ENCODE measurements around the gene TRAPPC3.

Gene TRAPPC3

GRCh38 chr1:36111151-36111550 lies 38.1 kb downstream of the TRAPPC3 start:
- no peak overlapping the region for H3K27ac ChIP-seq (ENCODE audit: low read depth, low read length)
- H3K36me3 ChIP-seq (ENCODE audit: control insufficient read depth, insufficient read depth, low read length), result no peaks in the 10 kb centered on the region

DNA sequence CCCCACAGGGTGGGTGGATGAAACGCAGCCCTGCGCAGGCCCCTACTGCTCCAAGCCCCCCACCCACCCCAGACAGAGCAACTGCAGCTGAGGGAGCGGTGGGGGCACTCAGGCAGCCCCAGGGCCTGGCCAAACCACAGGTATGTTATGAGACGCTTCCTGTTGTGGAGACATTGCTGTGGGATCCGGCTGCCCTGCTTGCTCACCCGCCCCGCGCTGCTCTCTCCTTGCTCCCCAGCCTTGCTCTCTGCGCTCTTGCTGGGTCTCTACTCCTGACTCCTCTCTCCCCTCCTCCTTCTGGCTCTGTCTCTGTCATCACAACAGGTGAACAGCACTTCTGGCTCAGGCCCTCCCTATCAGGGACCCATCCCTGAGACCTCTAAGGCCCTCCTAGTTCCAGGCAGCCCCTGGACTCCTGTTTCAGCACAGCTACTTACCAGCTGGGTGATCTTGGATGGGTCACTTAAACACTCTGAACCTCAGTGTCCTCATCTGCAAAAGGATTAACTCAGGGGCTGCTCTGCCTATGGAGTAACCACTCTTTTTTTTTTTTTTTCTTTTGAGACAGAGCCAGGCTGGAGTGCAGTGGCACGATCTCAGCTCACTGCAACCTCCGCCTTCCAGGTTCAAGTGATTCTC lies 40.1 kb downstream of the TRAPPC3 start:
- H3K27ac ChIP-seq (ENCODE audit: low read depth, low read length), result no peak overlapping the region
- no peak overlapping the region for H3K9ac ChIP-seq (ENCODE audit: low read depth, low read length)

More at GRCh38 chr1:36111151-36111550, 38.1 kb downstream of the TRAPPC3 start:
- no peak overlapping the region for H3K9ac ChIP-seq (ENCODE audit: low read depth, low read length)
- no peak overlapping the region for H3K4me3 ChIP-seq (ENCODE audit: low read depth, low read length)
- no peaks in the 10 kb centered on the region for H3K4me1 ChIP-seq (ENCODE audit: control insufficient read depth, insufficient read depth, low read length)
- H3K27me3 ChIP-seq (ENCODE audit: control insufficient read depth, insufficient read depth, low read length), result no peaks in the 10 kb centered on the region
- no peaks in the 10 kb centered on the region for H3K9me3 ChIP-seq (ENCODE audit: control insufficient read depth, insufficient read depth, low read length)

GRCh38 chr1:36108314-36108713 lies 41.0 kb downstream of the TRAPPC3 start:
- no peaks in the 10 kb centered on the region for H3K4me1 ChIP-seq (ENCODE audit: control insufficient read depth, insufficient read depth, low read length)
- H3K9ac ChIP-seq (ENCODE audit: low read depth, low read length), result no peak overlapping the region
- no peaks in the 10 kb centered on the region for H3K9me3 ChIP-seq (ENCODE audit: control insufficient read depth, insufficient read depth, low read length)
- no peak overlapping the region for H3K4me3 ChIP-seq (ENCODE audit: low read depth, low read length)
- H3K27ac ChIP-seq (ENCODE audit: low read depth, low read length), result no peak overlapping the region
- no peaks in the 10 kb centered on the region for H3K27me3 ChIP-seq (ENCODE audit: control insufficient read depth, insufficient read depth, low read length)
- no peaks in the 10 kb centered on the region for H3K36me3 ChIP-seq (ENCODE audit: control insufficient read depth, insufficient read depth, low read length)

More for the DNA sequence above, 40.1 kb downstream of the TRAPPC3 start:
- no peaks in the 10 kb centered on the region for H3K9me3 ChIP-seq (ENCODE audit: control insufficient read depth, insufficient read depth, low read length)
- no peaks in the 10 kb centered on the region for H3K36me3 ChIP-seq (ENCODE audit: control insufficient read depth, insufficient read depth, low read length)
- no peak overlapping the region for H3K4me3 ChIP-seq (ENCODE audit: low read depth, low read length)
- no peaks in the 10 kb centered on the region for H3K27me3 ChIP-seq (ENCODE audit: control insufficient read depth, insufficient read depth, low read length)
- H3K4me1 ChIP-seq (ENCODE audit: control insufficient read depth, insufficient read depth, low read length), result no peaks in the 10 kb centered on the region

GRCh38 chr1:36107394-36107793 lies 41.9 kb downstream of the TRAPPC3 start:
- Histone ChIP-seq H3K27me3 (ENCODE audit: control insufficient read depth, insufficient read depth, low read length) (no peaks in the 10 kb centered on the region), H3K4me1 (ENCODE audit: control insufficient read depth, insufficient read depth, low read length) (no peaks in the 10 kb centered on the region), H3K9me3 (ENCODE audit: control insufficient read depth, insufficient read depth, low read length) (no peaks in the 10 kb centered on the region), H3K36me3 (ENCODE audit: control insufficient read depth, insufficient read depth, low read length) (no peaks in the 10 kb centered on the region), H3K27ac (ENCODE audit: low read depth, low read length) (no peak overlapping the region), H3K9ac (ENCODE audit: low read depth, low read length) (no peak overlapping the region), H3K4me3 (ENCODE audit: low read depth, low read length) (no peak overlapping the region)

DNA sequence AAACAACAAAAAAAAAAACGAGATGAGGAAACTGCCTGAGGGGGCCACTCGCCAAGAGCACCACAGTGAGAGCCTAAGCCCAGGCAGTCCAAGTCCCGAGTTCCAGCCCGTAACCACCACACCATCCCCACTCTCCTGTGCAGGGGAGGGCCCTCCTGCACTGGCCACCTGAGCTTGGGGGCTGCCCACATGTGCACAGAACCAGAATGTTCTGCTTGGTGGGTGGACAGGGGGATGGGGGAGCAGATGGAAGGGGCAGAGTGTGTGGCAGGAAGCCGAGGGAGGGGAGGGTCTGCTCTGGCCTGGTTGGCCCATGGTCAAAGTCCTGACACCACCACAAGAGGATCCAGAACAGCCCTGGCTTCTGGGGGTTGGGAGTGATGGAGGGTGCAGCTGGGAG lies 43.0 kb downstream of the TRAPPC3 start:
- no peak overlapping the region for H3K9ac ChIP-seq (ENCODE audit: low read depth, low read length)
- H3K4me3 ChIP-seq (ENCODE audit: low read depth, low read length), result no peak overlapping the region
- no peaks in the 10 kb centered on the region for H3K4me1 ChIP-seq (ENCODE audit: control insufficient read depth, insufficient read depth, low read length)
- H3K9me3 ChIP-seq (ENCODE audit: control insufficient read depth, insufficient read depth, low read length), result no peaks in the 10 kb centered on the region
- H3K36me3 ChIP-seq (ENCODE audit: control insufficient read depth, insufficient read depth, low read length), result no peaks in the 10 kb centered on the region
- H3K27me3 ChIP-seq (ENCODE audit: control insufficient read depth, insufficient read depth, low read length), result no peaks in the 10 kb centered on the region
- H3K27ac ChIP-seq (ENCODE audit: low read depth, low read length), result no peak overlapping the region

- H3K36me3 ChIP-seq (ENCODE audit: control insufficient read depth, insufficient read depth, low read length), result no peaks in the 10 kb centered on the region
- H3K27ac ChIP-seq (ENCODE audit: low read depth, low read length), result no peak overlapping the region
- no peak overlapping the region for H3K4me3 ChIP-seq (ENCODE audit: low read depth, low read length)
- no peak overlapping the region for H3K9ac ChIP-seq (ENCODE audit: low read depth, low read length)
- H3K9me3 ChIP-seq (ENCODE audit: control insufficient read depth, insufficient read depth, low read length), result no peaks in the 10 kb centered on the region
- H3K4me1 ChIP-seq (ENCODE audit: control insufficient read depth, insufficient read depth, low read length), result peaks cover 7% of the 10 kb centered on the region; the same call in 1 of the 2 replicates
- no peaks in the 10 kb centered on the region for H3K27me3 ChIP-seq (ENCODE audit: control insufficient read depth, insufficient read depth, low read length)
Observed at GRCh38 chr1:36101546-36101945, 47.7 kb downstream of the TRAPPC3 start.

DNA sequence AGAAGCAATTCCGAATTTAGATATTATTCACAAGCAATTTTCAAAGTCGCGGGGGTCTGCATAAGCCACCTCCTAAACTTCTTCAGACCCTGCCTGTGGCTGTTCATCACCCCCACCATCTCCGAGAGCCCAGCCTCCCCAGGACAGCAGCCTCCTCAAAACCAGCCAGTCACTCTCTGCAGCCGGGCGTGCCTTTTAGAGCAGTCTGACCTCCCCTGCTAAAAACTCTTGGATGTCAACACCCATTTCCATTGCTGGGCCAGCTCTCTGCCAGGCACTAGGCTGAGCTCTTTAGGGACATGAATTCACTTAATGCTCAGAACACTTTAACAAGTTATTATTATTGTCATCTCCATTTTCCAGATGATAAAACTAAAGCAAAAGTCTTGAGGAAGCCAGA lies 48.9 kb downstream of the TRAPPC3 start:
- no peak overlapping the region for H3K9ac ChIP-seq (ENCODE audit: low read depth, low read length)
- peaks cover 7% of the 10 kb centered on the region; the same call in 1 of the 2 replicates for H3K4me1 ChIP-seq (ENCODE audit: control insufficient read depth, insufficient read depth, low read length)
- H3K27ac ChIP-seq (ENCODE audit: low read depth, low read length), result no peak overlapping the region
- H3K4me3 ChIP-seq (ENCODE audit: low read depth, low read length), result no peak overlapping the region
- H3K9me3 ChIP-seq (ENCODE audit: control insufficient read depth, insufficient read depth, low read length), result no peaks in the 10 kb centered on the region
- no peaks in the 10 kb centered on the region for H3K27me3 ChIP-seq (ENCODE audit: control insufficient read depth, insufficient read depth, low read length)
- H3K36me3 ChIP-seq (ENCODE audit: control insufficient read depth, insufficient read depth, low read length), result peaks cover 8% of the 10 kb centered on the region

DNA sequence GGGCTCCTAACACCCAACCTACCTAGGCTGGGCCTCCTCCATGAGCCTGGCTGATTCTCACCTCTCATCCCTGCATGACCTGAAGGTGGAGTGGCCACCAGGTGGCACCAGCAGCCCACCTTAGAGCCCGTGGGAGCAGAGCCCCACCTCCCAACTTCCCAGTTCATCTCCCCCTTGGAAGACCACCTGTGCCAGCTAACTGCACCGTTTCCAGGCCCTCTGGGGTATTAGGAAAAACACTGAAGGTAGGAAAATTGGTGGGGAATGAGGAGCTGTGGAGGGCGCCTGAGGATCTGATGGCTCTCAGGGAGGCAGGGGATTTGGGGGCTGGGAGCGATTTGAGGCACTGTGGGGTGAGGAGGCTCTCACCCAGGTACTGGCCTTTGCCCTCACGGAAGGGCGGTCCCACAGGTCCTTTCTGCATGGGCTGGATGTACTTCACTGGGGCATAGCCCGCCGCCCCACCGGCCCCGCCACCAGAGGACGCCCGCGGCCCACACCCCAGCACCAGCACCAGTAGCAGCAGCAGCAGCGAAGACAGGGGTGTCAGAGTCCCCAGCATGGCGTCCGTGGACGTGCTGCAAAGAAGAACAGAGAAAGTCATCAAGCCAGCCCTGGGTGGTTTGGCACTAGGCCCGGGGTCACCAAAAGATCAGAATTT lies 49.5 kb downstream of the TRAPPC3 start:
- H3K9me3 ChIP-seq (ENCODE audit: control insufficient read depth, insufficient read depth, low read length), result no peaks in the 10 kb centered on the region
- H3K4me3 ChIP-seq (ENCODE audit: low read depth, low read length), result no peak overlapping the region
- no peak overlapping the region for H3K9ac ChIP-seq (ENCODE audit: low read depth, low read length)
- peaks cover 7% of the 10 kb centered on the region; the same call in 1 of the 2 replicates for H3K4me1 ChIP-seq (ENCODE audit: control insufficient read depth, insufficient read depth, low read length)
- H3K27me3 ChIP-seq (ENCODE audit: control insufficient read depth, insufficient read depth, low read length), result no peaks in the 10 kb centered on the region
- H3K27ac ChIP-seq (ENCODE audit: low read depth, low read length), result no peak overlapping the region
- H3K36me3 ChIP-seq (ENCODE audit: control insufficient read depth, insufficient read depth, low read length), result peaks cover 14% of the 10 kb centered on the region

- Histone ChIP-seq H3K4me1 (ENCODE audit: control insufficient read depth, insufficient read depth, low read length) (peaks cover 7% of the 10 kb centered on the region; the same call in 1 of the 2 replicates), H3K9me3 (ENCODE audit: control insufficient read depth, insufficient read depth, low read length) (no peaks in the 10 kb centered on the region), H3K4me3 (ENCODE audit: low read depth, low read length) (no peak overlapping the region), H3K27me3 (ENCODE audit: control insufficient read depth, insufficient read depth, low read length) (no peaks in the 10 kb centered on the region), H3K9ac (ENCODE audit: low read depth, low read length) (no peak overlapping the region), H3K27ac (ENCODE audit: low read depth, low read length) (no peak overlapping the region), H3K36me3 (ENCODE audit: control insufficient read depth, insufficient read depth, low read length) (peaks cover 24% of the 10 kb centered on the region)
Observed at GRCh38 chr1:36098650-36099365, 50.5 kb downstream of the TRAPPC3 start.

DNA sequence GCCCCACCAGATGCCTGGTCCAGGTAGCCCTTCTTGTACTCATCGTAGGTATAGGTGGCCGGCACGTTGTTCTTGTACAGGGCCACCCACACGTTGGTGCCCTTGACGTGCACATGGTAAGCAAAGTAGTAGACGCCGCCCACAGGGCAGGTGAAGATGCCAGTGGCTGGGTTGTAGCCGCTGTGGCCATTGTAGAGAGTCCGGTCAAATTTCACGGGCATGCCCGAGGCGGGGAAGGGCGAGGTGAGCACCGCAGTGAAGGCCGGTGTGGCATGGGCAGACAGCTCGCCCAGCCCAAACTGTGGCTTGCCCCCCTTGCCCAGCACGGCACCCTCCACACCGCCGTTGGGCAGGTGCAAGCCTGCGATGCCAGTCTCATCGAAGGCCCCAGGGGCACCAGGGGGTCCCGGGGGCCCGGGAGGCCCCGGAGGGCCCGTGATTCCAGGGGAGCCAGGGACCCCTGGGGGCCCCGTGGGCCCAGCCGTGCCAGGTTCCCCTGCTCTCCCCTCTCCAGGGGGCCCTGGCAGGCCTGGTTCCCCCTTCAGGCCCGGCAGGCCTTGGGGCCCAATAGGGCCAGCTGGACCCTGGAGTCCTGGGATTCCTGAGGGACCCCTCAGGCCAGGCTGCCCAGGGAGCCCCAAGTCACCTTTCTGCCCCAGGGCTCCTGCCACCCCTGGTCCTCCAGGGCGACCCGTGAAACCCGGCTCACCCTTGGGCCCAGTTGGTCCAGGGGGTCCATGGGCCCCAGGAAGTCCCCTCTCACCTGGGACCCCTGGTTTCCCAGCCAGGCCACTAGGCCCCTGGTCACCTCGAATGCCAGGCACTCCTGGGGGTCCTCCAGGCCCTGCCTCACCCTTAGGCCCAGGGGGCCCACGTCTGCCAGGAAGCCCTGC lies 51.3 kb downstream of the TRAPPC3 start:
- no peak overlapping the region for H3K9ac ChIP-seq (ENCODE audit: low read depth, low read length)

More for the DNA sequence above, 51.3 kb downstream of the TRAPPC3 start:
- Histone ChIP-seq H3K27me3 (ENCODE audit: control insufficient read depth, insufficient read depth, low read length) (no peaks in the 10 kb centered on the region), H3K9me3 (ENCODE audit: control insufficient read depth, insufficient read depth, low read length) (no peaks in the 10 kb centered on the region), H3K4me1 (ENCODE audit: control insufficient read depth, insufficient read depth, low read length) (peaks cover 7% of the 10 kb centered on the region; the same call in 1 of the 2 replicates), H3K4me3 (ENCODE audit: low read depth, low read length) (no peak overlapping the region), H3K27ac (ENCODE audit: low read depth, low read length) (no peak overlapping the region), H3K36me3 (ENCODE audit: control insufficient read depth, insufficient read depth, low read length) (peaks cover 33% of the 10 kb centered on the region)
